HEK293 (cell line): ENCODE data around the gene FYB1.
A peak's percentile ranks its signal among the peaks of the same experiment; 100 is the strongest.

Source experiments
- AEBP2 ChIP-seq: fragments of 450-650 bp; formaldehyde crosslinking; IDR thresholded peaks from 2 replicates; pipeline ENCODE4 v1.5.1; 2016; ENCODE audit warnings: missing biosample characterization, missing genetic modification characterization, borderline replicate concordance
- CTCF ChIP-seq: fragments of 450-650 bp; formaldehyde crosslinking; IDR thresholded peaks from 2 replicates; pipeline ENCODE4 v1.5.1; 2016; ENCODE audit warnings: missing biosample characterization, missing genetic modification characterization
- INSM2 ChIP-seq: fragments of 450-650 bp; formaldehyde crosslinking; IDR thresholded peaks from 2 replicates; pipeline ENCODE4 v1.5.1; 2016; ENCODE audit warnings: missing biosample characterization, missing genetic modification characterization
- KLF1 ChIP-seq: fragments of 450-650 bp; formaldehyde crosslinking; IDR thresholded peaks from 2 replicates; pipeline ENCODE4 v1.5.1; 2016; ENCODE audit warnings: missing biosample characterization, missing genetic modification characterization
- KLF16 ChIP-seq: fragments of 450-650 bp; formaldehyde crosslinking; IDR thresholded peaks from 2 replicates; pipeline ENCODE4 v1.5.1; 2017; ENCODE audit warnings: missing biosample characterization, missing genetic modification characterization
- KLF9 ChIP-seq: fragments of 450-650 bp; formaldehyde crosslinking; IDR thresholded peaks from 2 replicates; pipeline ENCODE4 v1.5.1; 2016; ENCODE audit warnings: missing biosample characterization, missing genetic modification characterization, low read depth
- MZF1 ChIP-seq: fragments of 450-650 bp; formaldehyde crosslinking; IDR thresholded peaks from 2 replicates; pipeline ENCODE4 v1.5.1; 2017; ENCODE audit warnings: missing biosample characterization, missing genetic modification characterization, borderline replicate concordance
- SALL2 ChIP-seq: fragments of 450-650 bp; formaldehyde crosslinking; IDR thresholded peaks from 2 replicates; pipeline ENCODE4 v1.5.0; 2017; ENCODE audit warnings: missing biosample characterization, mild to moderate bottlenecking, missing genetic modification characterization, borderline replicate concordance
- ZBTB17 ChIP-seq: fragments of 450-650 bp; formaldehyde crosslinking; IDR thresholded peaks from 2 replicates; pipeline ENCODE4 v1.5.1; 2016; ENCODE audit warnings: missing biosample characterization, missing genetic modification characterization
- ZBTB8A ChIP-seq: fragments of 450-650 bp; formaldehyde crosslinking; IDR thresholded peaks from 2 replicates; pipeline ENCODE4 v1.5.1; 2016; ENCODE audit warnings: missing biosample characterization, missing genetic modification characterization
- ZFHX2 ChIP-seq: fragments of 450-650 bp; formaldehyde crosslinking; conservative IDR thresholded peaks from 2 replicates; pipeline ENCODE4 v1.5.1; 2016; ENCODE audit warnings: missing biosample characterization, missing genetic modification characterization
- ZNF121 ChIP-seq: fragments of 450-650 bp; formaldehyde crosslinking; IDR thresholded peaks from 2 replicates; pipeline ENCODE4 v1.5.1; 2016; ENCODE audit warnings: missing biosample characterization, missing genetic modification characterization
- ZNF169 ChIP-seq: fragments of 450-650 bp; formaldehyde crosslinking; IDR thresholded peaks from 2 replicates; pipeline ENCODE4 v1.5.1; 2016; ENCODE audit warnings: missing biosample characterization, missing genetic modification characterization
- ZNF221 ChIP-seq: fragments of 450-650 bp; formaldehyde crosslinking; IDR thresholded peaks from 2 replicates; pipeline ENCODE4 v1.5.1; 2017; ENCODE audit warnings: missing biosample characterization, missing genetic modification characterization, borderline replicate concordance
- ZNF335 ChIP-seq: fragments of 450-650 bp; formaldehyde crosslinking; conservative IDR thresholded peaks from 2 replicates; pipeline ENCODE4 v1.5.1; 2016; ENCODE audit warnings: missing biosample characterization, missing genetic modification characterization
- ZNF366 ChIP-seq: fragments of 450-650 bp; formaldehyde crosslinking; conservative IDR thresholded peaks from 2 replicates; pipeline ENCODE4 v1.5.1; 2016; ENCODE audit warnings: missing biosample characterization, missing genetic modification characterization
- ZNF501 ChIP-seq: fragments of 450-650 bp; formaldehyde crosslinking; IDR thresholded peaks from 2 replicates; pipeline ENCODE4 v1.5.1; 2016; ENCODE audit warnings: missing biosample characterization, missing genetic modification characterization
- ZNF529 ChIP-seq: fragments of 450-650 bp; formaldehyde crosslinking; IDR thresholded peaks from 2 replicates; pipeline ENCODE4 v1.5.1; 2017; ENCODE audit warnings: missing genetic modification characterization, missing biosample characterization; ENCODE audit not compliant: insufficient replicate concordance
- ZNF776 ChIP-seq: fragments of 450-650 bp; formaldehyde crosslinking; IDR thresholded peaks from 2 replicates; pipeline ENCODE4 v1.5.0; 2017; ENCODE audit warnings: missing biosample characterization, missing genetic modification characterization, borderline replicate concordance
- TF ChIP-seq, protein P1 (sequence below): fragments of 450-650 bp; formaldehyde crosslinking; IDR thresholded peaks from 2 replicates; pipeline ENCODE4 v1.5.1; 2016; ENCODE audit warnings: missing biosample characterization, missing genetic modification characterization, low read depth

FYB1 gene

GRCh38 chr5:39073767-39074016 lies 145.7 kb downstream of the FYB1 start (continued):
- TF ChIP-seq AEBP2: no peak
- no peak for TF ChIP-seq KLF9 (tag by site-specific recombination)
- no peak for TF ChIP-seq ZNF501 (tag by site-specific recombination)
- TF ChIP-seq KLF1: no peak
- no peak; the same call in none of the 2 replicates for TF ChIP-seq ZNF335 (tag by site-specific recombination)
- TF ChIP-seq ZNF366: no peak
- TF ChIP-seq ZBTB8A (tag by site-specific recombination): 0 out of 2 replicates have a peak, but pooled peaks have one; percentile 77
- 0 out of 2 replicates have a peak, but pooled peaks have one; percentile 4 for TF ChIP-seq CTCF (tag by site-specific recombination)
- TF ChIP-seq ZBTB17 (tag by site-specific recombination): peak; percentile 6; the same call in 1 of the 2 replicates
- TF ChIP-seq ZNF221 (tag by site-specific recombination): no peak
- no peak for TF ChIP-seq ZNF529 (tag by site-specific recombination)
- no peak for TF ChIP-seq SALL2
- no peak for TF ChIP-seq KLF16 (tag by site-specific recombination)
- TF ChIP-seq INSM2 (tag by site-specific recombination): no peak
- no peak for TF ChIP-seq ZNF776 (tag by site-specific recombination)
- no peak for TF ChIP-seq ZNF169 (tag by site-specific recombination)
- TF ChIP-seq MZF1 (tag by site-specific recombination): no peak
- no peak for TF ChIP-seq ZFHX2
- TF ChIP-seq, protein P1, sequence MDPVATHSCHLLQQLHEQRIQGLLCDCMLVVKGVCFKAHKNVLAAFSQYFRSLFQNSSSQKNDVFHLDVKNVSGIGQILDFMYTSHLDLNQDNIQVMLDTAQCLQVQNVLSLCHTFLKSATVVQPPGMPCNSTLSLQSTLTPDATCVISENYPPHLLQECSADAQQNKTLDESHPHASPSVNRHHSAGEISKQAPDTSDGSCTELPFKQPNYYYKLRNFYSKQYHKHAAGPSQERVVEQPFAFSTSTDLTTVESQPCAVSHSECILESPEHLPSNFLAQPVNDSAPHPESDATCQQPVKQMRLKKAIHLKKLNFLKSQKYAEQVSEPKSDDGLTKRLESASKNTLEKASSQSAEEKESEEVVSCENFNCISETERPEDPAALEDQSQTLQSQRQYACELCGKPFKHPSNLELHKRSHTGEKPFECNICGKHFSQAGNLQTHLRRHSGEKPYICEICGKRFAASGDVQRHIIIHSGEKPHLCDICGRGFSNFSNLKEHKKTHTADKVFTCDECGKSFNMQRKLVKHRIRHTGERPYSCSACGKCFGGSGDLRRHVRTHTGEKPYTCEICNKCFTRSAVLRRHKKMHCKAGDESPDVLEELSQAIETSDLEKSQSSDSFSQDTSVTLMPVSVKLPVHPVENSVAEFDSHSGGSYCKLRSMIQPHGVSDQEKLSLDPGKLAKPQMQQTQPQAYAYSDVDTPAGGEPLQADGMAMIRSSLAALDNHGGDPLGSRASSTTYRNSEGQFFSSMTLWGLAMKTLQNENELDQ (tag by site-specific recombination): no peak
- no peak for TF ChIP-seq ZNF121 (tag by site-specific recombination)
- TF ChIP-seq, all 188 proteins: peak for 6
